Stimulated activated CD4-positive, alpha-beta T cell treated with anti-CD3 and anti-CD28 coated beads, Interleukin-15, amount 100 ng/mL, for 24 hours (primary cell): ENCODE measurements around the gene FARS2.

Source experiments
- DNase-seq: peaks from one replicate; pipeline ENCODE4 v3.0.0-alpha.2; 2020

Gene FARS2

GRCh38 chr6:5745081-5745480 lies 483.8 kb downstream of the FARS2 start:
- no peak for DNase-seq

- no peak for DNase-seq
These were observed 484.9 kb downstream of the FARS2 start for GRCh38 chr6:5746053-5746758.

GRCh38 chr6:5746759-5747130 lies 485.4 kb downstream of the FARS2 start:
- no peak for DNase-seq

GRCh38 chr6:5747379-5747778 lies 486.1 kb downstream of the FARS2 start:
- no peak for DNase-seq

- no peak for DNase-seq
These were observed 487.8 kb downstream of the FARS2 start for GRCh38 chr6:5749016-5749650.

- no peak for DNase-seq
These were observed 488.4 kb downstream of the FARS2 start for GRCh38 chr6:5749651-5750215.

- DNase-seq: no peak
These were observed 490.4 kb downstream of the FARS2 start for GRCh38 chr6:5751525-5752390.

- no peak for DNase-seq
These were observed 491.0 kb downstream of the FARS2 start for GRCh38 chr6:5752391-5752680.

GRCh38 chr6:5753209-5753608 lies 491.9 kb downstream of the FARS2 start:
- DNase-seq: no peak

- no peak for DNase-seq
These were observed 493.6 kb downstream of the FARS2 start for GRCh38 chr6:5754904-5755303.

- no peak for DNase-seq
These were observed 498.3 kb downstream of the FARS2 start for GRCh38 chr6:5759571-5759970.

GRCh38 chr6:5761370-5761769 lies 500.1 kb downstream of the FARS2 start:
- no peak for DNase-seq

- no peak for DNase-seq
These were observed 501.3 kb downstream of the FARS2 start for GRCh38 chr6:5762561-5762968.

GRCh38 chr6:5763407-5763806 lies 502.1 kb downstream of the FARS2 start:
- no peak for DNase-seq

GRCh38 chr6:5763871-5764270 lies 502.6 kb downstream of the FARS2 start:
- no peak for DNase-seq

- DNase-seq: no peak
These were observed 503.2 kb downstream of the FARS2 start for GRCh38 chr6:5764401-5764955.

- DNase-seq: no peak
These were observed 503.9 kb downstream of the FARS2 start for GRCh38 chr6:5765141-5765760.

- DNase-seq: no peak
These were observed 504.9 kb downstream of the FARS2 start for GRCh38 chr6:5766260-5766659.

- no peak for DNase-seq
These were observed 506.2 kb downstream of the FARS2 start for GRCh38 chr6:5767471-5767870.

GRCh38 chr6:5771211-5771610 lies 509.9 kb downstream of the FARS2 start:
- DNase-seq: no peak

GRCh38 chr6:5771759-5772390 lies 510.6 kb downstream of the FARS2 start:
- no peak for DNase-seq

GRCh38 chr6:5772408-5773120 lies 511.3 kb downstream of the FARS2 start:
- DNase-seq: no peak
